Measurements from ENCODE around the gene TOR1B.

- TF ChIP-seq, protein P1, sequence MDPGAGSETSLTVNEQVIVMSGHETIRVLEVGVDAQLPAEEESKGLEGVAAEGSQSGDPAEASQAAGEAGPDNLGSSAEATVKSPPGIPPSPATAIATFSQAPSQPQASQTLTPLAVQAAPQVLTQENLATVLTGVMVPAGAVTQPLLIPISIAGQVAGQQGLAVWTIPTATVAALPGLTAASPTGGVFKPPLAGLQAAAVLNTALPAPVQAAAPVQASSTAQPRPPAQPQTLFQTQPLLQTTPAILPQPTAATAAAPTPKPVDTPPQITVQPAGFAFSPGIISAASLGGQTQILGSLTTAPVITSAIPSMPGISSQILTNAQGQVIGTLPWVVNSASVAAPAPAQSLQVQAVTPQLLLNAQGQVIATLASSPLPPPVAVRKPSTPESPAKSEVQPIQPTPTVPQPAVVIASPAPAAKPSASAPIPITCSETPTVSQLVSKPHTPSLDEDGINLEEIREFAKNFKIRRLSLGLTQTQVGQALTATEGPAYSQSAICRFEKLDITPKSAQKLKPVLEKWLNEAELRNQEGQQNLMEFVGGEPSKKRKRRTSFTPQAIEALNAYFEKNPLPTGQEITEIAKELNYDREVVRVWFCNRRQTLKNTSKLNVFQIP (CRISPR knock-in tag; IDR thresholded peaks at IDR 0.05; ENCODE audit: borderline replicate concordance, low read depth), result no peak
- TF ChIP-seq PPARA (CRISPR knock-in tag; IDR thresholded peaks at IDR 0.05; ENCODE audit: borderline replicate concordance) (no peak), ZFP3 (CRISPR knock-in tag; IDR thresholded peaks at IDR 0.05) (no peak)
These were observed 47.8 kb upstream of the TOR1B start for GRCh38 chr9:129755151-129755550.
